GM21825 (cell line): ENCODE results near the gene LILRA2.
"Not testable (repeated sequence)": the region's sequence is repeated elsewhere in the genome, so short reads cannot be mapped to it uniquely, and the experiment has no call there.

ENCODE experiments used
- ATAC-seq: cut with Tn5 transposase; IDR thresholded peaks from one replicate; pipeline ENCODE4 v1.9.1; 2021; ENCODE audit warnings: mild to moderate bottlenecking, moderate library complexity; ENCODE audit not compliant: unreplicated experiment

The LILRA2 gene

DNA sequence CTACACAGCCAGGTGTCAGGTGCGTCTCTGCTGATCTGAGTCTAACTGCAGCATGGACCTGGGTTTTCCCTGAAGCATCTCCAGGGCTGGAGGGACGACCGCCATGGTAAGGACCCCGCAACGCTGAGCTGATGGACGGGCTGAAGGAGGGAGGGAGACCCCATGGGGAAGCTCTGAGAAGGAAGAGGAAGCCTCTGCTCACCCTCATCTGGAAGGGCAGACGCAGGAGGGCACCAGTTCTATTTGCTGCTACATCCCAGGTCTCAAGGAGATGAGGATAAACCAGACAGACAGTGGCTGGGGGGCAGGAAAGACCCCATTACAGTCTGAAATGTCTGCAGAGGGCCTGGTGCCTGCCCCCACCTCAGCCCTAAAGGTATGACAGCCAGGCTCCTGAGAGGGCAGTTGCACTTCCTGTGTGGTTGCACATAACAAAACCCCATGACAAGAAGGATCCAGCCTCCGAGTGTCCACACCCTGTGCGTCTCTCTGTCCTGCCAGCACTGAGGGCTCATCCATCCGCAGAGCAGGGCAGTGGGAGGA is at the start of gene LILRA2:
Gene LILRA2 (plus strand): TSS at position 461 of the 543 bp plus-strand sequence. CDS start 89 bp downstream, outside the sequence.
- no peak for ATAC-seq

DNA sequence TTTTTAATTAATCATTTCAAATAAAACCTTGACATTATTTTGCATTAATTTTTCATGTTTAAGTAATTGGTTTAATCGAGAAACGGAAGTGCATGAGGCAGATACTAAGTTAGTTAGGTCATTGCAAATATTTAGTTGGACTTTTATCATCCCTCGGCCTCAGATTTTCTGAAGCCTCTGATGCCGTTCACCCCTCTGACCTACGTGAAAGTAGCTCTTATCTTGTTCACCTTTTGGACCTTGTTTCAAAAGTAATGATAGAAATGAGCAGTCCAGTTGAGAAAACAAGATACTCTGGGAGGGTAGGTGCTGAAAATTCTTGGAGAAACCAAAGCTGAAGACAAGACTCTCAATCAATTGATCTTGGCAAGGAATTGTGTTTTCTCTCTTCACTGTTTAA is 48.0 kb upstream of the LILRA2 start:
- ATAC-seq, result no peak

DNA sequence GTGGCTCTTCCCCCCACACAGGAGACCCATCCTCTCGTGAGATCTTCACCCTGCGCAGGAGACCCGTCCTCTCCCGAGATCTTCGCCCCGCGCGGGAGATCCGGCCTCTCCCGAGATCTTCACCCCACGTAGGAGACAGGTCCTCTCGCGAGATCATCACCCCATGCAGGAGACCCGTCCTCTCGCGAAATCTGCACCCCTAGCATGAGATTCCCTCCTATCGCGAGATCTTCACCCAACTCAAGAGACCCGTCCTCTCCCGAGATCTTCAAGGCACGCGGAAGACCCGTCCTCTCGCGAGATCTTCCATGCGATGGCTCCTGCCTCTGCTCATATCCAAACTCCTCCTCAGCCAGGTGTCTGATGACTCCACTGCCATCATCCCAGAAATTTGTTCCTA is 46.6 kb upstream of the LILRA2 start:
- ATAC-seq, result no peak

DNA sequence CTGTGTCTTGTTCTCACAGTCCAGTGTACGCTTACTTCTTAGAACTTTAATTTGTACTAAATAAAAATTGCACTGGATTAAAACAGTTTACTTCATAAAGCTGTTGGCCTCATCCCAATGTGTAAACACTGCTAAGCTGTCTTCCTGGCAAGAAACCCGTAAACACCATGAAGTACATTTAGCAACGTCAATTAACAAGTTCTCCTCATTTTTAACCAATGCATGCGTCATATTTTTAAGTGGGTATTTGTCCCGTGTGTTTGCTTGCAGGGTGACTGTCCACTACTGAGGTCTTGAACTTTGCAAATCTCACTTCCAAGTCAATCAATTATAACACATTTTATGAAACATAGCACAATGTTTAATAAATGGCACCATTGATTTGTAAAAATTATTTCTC is 42.7 kb upstream of the LILRA2 start:
- ATAC-seq, result no peak

DNA sequence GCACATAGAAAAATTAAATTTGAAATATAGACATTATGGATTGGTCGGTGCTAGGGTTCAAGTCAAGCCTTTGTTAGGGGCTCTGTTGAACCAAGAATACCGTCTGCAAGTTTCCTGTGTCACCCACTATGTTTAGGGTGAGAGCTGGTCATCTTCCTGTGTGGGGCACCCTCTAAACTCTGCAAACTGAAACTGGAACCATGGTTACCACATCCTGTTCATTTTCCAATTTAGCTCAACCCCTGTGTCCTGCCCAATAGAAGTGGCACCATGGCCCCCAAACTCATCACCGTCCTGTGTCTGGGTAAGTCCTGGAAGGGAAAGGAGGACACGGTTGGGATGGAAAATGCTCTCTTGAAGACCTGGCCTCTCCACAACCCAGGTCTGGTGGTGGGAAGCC is 41.1 kb upstream of the LILRA2 start:
- peak; percentile 76 for ATAC-seq

DNA sequence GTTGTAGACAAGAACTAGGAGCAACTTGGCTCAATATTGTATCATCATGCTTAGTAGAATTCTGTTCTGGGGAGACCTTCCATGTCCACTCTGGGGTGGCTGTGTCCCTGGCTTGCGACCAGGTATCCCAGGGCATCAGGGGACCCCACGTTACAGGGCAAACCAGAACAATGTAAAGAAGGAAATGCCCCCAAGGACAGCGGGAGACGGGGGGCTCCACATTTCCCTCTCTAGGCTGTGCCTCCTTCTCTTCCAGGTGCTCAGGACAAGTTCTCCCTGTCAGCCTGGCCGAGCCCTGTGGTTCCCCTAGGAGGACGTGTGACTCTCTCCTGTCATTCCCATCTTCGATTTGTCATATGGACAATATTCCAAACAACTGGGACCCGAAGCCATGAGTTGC is 40.1 kb upstream of the LILRA2 start:
- ATAC-seq, result no peak

DNA sequence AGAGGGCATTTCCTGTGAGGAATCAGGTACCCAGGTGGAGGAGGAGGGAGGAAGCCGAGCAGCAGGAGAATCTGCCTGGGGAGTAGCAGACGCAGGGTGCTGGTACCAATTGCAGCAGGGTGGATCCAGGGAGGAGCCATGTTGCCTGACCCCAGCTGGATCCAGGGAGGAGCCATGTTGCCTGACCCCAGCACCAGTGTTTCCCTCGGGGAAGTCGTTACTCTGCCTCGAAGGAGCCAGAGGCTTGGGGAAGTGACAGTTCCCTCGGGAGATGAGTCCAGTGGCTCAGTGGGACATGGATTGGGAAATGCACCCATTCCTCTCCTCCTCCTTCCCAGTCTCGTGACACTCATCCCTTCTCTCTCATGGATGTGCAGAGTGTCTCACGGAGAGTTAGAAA is 39.4 kb upstream of the LILRA2 start:
- ATAC-seq, result no peak

DNA sequence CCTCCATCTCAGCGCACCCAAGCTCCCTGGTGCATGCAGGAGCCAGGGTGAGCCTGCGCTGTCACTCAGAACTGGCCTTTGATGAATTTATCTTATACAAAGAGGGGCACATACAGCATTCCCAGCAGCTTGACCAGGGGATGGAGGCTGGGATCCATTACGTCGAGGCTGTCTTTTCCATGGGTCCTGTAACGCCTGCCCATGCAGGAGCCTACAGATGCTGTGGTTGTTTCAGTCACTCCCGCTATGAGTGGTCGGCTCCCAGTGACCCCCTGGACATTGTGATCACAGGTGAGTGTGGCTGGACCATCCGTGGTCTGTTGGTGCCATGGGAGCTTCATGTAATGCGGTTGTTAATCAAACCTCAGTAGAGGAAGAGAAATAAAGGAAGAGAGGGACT is 38.0 kb upstream of the LILRA2 start:
- ATAC-seq, result no peak

DNA sequence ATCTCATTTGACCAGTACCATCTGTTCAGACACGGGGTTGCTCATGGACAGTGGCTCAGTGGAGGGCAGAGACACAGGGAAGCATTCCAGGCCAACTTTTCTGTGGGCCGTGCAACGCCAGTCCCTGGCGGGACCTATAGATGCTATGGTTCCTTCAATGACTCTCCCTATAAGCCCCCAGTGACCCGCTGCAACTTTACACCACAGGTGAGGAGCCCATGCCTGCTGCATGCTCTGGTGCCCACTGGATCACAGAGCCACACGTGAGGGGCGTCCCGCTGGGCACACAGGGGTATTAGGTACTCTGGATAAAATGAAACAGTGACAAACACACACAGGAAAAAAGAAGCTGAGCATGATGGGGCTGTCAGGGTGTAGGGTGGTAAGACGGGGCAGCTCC is 36.6 kb upstream of the LILRA2 start:
- ATAC-seq, result no peak

DNA sequence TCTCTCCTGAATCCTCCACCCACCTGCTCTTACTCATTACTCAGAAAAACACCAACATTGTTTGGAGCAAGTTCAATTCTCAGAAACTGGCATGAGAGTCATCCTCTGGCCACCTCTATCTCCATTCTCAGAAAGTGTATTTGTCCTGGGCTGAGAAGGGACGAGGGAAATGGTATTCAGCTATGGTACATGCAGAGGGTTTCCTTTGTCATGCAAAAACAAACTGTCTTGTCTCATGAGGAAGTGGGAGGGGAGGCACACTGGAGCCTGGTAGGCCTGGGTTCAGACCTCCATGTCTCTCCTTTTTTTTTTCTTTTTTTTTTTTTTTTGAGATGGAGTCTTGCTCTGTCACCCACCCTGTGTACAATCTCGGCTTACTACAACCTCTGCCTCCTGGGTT is 31.9 kb upstream of the LILRA2 start:
- ATAC-seq, result no peak

DNA sequence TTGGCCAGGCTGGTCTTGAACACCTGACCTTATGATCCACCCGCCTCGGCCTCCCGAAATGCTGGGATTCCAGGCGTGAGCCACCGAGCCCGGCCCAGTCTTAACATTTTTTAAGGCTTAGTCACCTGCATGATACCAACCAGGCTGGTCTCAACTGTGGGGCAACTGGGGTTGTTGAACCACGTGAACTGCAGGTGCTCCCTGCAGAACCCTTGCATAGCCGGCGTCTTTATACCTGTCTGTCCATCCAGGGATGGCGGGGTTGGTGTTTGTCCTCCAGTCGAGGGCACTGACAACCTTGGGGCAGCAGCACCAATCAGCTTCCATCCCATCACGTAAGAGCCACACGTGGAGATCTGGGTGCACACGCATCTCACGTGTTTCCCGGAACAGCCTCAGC is 24.8 kb upstream of the LILRA2 start:
- no peak for ATAC-seq

DNA sequence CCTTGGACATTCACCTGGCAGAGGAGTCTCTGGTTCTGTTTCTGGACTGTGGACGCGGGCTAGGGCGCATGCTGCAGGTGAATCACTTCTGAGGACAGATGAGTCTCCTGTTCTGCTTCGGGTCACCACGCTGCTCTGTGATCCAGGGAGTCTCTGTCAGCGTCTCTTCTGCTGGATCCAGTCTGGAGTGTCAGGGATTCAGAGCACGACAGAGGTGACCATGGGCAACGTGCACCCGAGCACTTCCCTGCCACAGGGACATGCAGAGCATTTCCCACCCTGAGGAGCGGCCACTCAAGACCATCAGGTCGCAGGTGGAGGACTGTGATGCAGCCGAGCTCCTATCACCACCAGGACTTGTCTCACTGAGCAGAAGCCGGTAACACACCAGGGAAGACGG is 24.4 kb upstream of the LILRA2 start:
- no peak for ATAC-seq

DNA sequence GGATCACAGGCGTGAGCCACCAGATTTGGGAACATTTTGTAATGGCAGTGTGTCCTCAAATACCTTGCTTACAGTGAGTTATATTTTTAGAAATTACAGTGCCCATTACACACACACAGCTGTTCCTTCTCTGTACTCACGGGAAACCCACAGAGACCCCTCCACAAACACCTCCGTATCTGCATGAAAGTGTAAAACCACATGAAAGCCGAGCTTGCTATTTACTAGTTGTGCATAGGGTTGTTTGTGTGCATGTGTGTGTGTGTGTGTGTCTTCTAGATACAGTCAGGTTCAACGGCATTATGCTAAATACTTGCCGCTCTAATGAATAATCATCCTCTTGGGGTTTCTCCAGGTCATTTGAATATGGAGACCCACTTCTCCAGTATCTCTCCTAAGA is 22.3 kb upstream of the LILRA2 start:
- ATAC-seq, result no peak

DNA sequence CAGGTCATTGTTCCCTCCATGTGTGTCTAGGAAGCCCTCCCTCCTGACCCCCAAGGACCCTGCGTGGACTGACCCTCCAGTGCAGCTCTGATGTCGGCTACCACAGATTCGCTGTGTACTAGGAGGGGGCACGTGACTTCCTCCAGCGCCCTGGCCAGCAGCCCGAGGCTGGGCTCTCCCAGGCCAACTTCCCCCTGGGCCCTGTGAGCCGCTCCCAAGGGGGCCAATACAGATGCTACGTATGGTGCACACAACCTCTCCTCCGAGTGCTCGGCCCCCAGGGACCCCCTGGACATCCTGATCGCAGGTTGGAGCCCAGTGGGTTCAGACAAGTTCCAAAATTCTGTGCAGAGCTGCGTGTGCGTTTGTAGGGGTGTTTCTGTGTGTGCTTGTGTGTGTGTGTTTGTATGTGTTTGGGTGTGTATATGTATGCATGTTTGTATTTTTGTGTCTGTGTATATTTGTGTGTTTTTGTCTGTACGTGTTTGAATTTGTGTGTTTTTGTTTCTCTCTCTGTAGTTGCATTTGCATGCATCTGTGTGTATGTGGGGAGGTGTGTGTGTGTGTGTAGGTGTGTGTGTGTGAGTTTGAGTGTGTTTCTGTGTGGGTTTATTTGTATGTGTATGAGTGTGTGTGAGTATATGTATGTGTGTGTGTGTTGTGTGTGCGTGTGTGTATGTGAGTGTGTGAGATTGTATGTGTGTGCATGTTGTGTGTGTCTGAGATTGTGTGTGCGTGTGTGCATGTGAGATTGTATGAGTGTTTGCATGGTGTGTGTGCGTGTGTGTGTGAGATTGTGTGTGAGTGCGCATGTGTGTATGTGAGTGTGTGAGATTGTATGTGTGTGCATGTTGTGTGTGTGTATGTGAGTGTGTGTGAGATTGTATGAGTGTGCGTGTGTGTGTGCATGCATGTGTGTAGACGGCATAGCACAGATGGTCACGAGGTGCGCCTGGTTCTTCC is 21.4 kb upstream of the LILRA2 start:
- ATAC-seq, result no peak

DNA sequence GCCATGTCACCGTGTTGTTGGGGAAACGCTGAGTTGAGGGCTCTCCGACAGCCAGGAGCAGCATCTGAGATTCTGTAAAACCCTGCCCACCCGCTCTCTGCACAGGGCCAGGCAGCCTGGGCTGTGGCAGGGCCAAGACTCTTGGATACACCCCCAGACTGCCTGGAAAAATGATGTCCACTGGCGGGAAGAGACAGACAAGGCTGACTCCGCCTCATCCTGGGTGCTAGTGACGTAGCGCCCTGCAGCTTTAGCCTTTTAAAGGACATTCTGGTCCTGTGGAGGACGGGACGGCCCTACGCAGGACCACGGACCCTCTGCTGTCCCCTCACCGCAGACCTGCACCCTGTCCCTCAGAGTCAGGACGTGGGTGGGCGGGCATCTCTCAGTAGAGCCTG is 20.7 kb upstream of the LILRA2 start:
- no peak for ATAC-seq

DNA sequence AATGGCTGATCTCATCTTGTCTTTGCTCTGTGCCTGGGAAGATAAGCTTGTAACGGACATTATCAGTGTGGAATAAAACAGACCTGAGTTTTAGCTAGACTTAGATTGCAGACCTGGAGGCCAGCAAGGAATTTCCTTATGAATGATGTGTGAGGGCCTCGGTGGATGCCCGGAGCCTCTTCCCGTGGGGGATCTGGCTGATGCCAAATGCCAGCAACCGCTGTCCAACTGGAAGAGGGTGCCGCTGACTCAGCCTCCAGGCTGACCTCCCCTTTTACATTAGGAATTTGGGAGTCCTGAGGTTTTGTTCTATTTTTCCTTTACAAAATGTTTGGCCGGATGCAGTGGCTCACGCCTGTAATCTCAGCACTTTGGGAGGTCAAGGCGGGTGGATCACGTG is 19.6 kb upstream of the LILRA2 start:
- no peak for ATAC-seq

DNA sequence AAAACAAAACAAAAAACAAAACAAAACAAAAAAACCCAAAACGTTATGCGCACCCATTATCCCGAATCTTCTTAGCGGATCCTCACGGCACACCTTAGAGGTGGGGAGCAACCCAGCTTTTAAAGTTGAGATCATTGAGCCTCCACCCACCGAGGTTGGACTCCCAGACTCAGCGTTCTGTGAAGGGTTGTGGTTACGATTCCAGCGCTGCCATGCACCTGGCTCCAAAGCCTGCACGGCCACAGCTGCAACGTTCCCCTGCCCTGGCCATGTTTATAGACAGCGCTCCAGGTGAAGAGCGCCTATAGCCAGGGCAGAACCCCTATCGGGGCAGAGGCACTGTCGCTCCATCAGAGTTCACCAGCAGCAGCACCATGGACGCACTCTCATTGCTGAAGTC is 18.7 kb upstream of the LILRA2 start:
- ATAC-seq, result no peak

DNA sequence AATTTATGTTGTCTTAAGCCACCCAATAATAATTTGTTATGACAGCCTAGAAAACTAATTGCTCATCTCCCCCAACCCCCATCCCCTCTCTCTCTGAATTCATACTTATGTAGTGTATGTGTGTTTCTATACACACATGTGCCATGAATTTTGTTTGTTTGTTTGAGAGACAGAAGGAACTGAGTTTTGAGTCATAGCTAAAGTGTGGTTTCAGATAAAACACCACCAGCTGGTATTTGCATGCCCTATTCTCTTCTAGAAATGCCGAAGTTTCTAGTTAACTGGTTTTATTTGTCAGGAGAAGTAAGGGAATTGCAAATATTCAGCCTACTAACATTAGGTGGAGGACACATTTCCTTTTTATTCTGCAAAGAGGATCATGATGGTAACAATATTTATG is 17.4 kb upstream of the LILRA2 start:
- no peak for ATAC-seq

DNA sequence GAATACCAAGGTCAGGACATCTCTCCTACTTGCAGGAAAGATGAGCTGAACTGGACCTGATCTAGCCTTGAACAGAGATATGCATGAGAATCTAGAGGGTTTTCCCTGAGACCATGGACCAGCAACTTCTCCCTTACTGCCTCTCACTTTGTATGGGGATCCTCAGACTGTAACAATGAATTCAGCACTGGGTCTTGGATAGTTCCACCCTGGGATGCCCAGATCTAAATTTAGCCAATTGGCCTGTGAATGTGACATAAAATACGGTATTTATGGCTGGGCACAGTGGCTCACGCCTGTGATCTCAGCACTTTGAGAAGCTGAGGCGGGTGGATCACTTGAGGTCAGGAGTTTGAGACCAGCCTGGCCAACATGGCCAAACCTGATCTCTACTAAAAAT is 15.3 kb upstream of the LILRA2 start:
- ATAC-seq, result no peak

DNA sequence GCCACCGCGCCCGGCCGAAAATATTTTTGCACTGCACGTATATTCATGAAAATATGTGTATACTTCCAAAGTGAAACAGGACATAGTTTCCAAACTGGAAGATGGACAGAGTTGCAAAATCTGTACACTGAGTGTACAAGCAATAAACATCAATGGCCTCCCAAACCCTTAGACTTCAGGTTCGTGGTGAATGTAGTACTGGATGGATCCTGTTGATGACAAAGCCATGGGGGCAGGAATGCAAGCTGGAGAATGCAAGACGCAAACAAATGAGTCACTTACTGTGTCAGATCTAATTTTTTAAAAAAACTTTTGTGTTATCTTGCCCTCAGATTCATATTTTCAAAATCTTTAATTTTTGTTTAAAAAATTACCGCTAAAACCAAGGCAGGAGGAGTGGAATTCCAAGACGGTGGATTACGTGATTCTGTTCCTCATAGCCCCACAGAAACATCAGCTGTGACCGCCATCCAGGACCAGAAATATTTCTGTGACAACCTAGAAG is 12.7 kb upstream of the LILRA2 start:
- ATAC-seq, result no peak

DNA sequence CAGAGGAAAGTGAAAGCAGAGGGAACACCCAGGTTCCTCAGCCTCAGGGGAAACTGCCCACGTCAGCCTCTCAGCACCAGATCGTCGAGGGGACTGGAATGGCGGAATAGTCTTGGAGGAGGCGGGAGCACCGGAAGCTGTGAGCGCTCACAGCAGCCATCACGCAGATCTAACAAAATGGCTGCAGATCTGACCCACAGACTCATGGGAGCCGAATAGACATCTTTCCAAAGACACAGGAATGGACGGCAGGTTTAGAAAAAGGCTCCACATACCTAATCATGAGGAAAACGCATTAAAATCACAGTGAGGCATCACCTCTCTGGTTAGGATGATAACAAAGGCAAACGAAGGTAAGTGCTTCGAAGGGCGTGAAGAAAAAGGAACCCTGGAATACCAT is 11.8 kb upstream of the LILRA2 start:
- ATAC-seq, result no peak

DNA sequence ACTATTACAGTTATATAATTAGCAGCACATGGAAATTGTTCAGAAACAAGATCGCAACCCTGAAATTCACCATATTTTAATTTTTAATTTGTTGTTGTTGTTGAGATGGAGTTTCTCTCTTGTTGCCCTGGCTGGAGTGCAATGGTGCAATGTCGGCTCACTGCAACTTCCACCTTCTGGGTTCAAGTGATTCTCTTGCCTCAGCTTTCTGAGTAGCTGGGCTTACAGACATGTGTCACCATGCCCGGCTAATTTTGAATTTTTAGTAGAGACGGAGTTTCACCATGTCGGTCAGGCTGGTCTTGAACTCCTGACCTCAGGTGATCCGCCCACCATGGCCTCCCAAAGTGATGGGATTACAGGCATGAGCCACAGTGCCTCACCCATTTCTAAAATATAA is 10.4 kb upstream of the LILRA2 start:
- ATAC-seq, result not testable (repeated sequence)
